ENCODE measurements around the gene TAGLN3. TPM values are rescaled to one million over a fixed set of nuclear protein-coding genes. Genes with fewer than 3 reads are reported as not detected.

Gene TAGLN3
- total and polyA plus RNA-seq, 2 donors (not counting 3 experiments of a cell fraction or from before 2014, with no cell fraction given), result not detected

GRCh38 chr3:112012205-112012992 lies 13.7 kb downstream of the TAGLN3 start:
- ChIA-PET CTCF (interaction anchor here (0.7 to 8.2 kb wide), 22 partner anchors 9 to 434 kb away, joined by 3 to 291 read pairs (median 9); partner anchors contain the start of genes SLC9C1 and TAGLN3), POLR2A (interaction anchor here (1.1 kb wide), 1 partner anchor 24 kb away, joined by 3 read pairs; no protein-coding TSS in a partner anchor)
- Histone ChIP-seq H3K4me3 (replicated peaks in 1 of 3; ENCODE audit: insufficient read depth in 1 of 3, low read depth in 1 of 3, low read length in 3 of 3) (no peak overlapping the region), H4K20me1 (replicated peaks; ENCODE audit: control insufficient read depth, extremely low read depth, insufficient read depth, low read length) (no peaks in the 10 kb centered on the region), H3K9ac (replicated peaks; ENCODE audit: extremely low read depth, insufficient read depth, low read length) (no peak overlapping the region), H3K27me3 (ENCODE audit: control insufficient read depth in 2 of 2, insufficient read depth in 2 of 2, low read length in 2 of 2) (no peaks in the 10 kb centered on the region), H3K36me3 (ENCODE audit: control insufficient read depth in 2 of 2, extremely low read depth in 1 of 2, insufficient read depth in 2 of 2, low read length in 2 of 2) (no peaks in the 10 kb centered on the region), H2AFZ (ENCODE audit: low read depth, low read length) (no peak overlapping the region), H3K4me1 (ENCODE audit: control insufficient read depth, extremely low read depth, insufficient read depth, low read length) (no peaks in the 10 kb centered on the region), H3K9me1 (replicated peaks; ENCODE audit: control insufficient read depth, extremely low read depth, insufficient read depth, low read length) (peaks cover 3% of the 10 kb centered on the region), H3K27ac (ENCODE audit: insufficient read depth, low read depth, low read length) (no peak overlapping the region), H3K4me2 (ENCODE audit: insufficient read depth, low read length) (no peak overlapping the region), H3K79me2 (ENCODE audit: control insufficient read depth, insufficient read depth, low read length) (no peaks in the 10 kb centered on the region), H3K9me3 (replicated peaks; ENCODE audit: control insufficient read depth, insufficient read depth, low read length) (no peaks in the 10 kb centered on the region)
- dilution Hi-C loops (cut with MboI; ENCODE audit: extremely low pct_ligation_motif_present, low sequenced_read_pairs), result no loop called here
- intact Hi-C loops (cut with micrococcal nuclease), result no loop called here
- TF ChIP-seq MYC (IDR thresholded peaks at IDR 0.05; ENCODE audit: low read depth, low read length), result no peak
- TF ChIP-seq JUN (IDR thresholded peaks at IDR 0.05; ENCODE audit: borderline replicate concordance, insufficient read depth, insufficient read length, low read depth), result no peak
- no peak for TF ChIP-seq FOS (IDR thresholded peaks at IDR 0.05; ENCODE audit: borderline replicate concordance, insufficient read depth, low read length)
- no TSS peak for BruUV-seq (replicated peaks)
- DNase-seq (ENCODE audit: low read depth, low spot score) (no peak), FAIRE-seq (no peak)

- Histone ChIP-seq H3K36me3 (ENCODE audit: control insufficient read depth in 2 of 2, extremely low read depth in 1 of 2, insufficient read depth in 2 of 2, low read length in 2 of 2) (no peaks in the 10 kb centered on the region), H3K9ac (replicated peaks; ENCODE audit: extremely low read depth, insufficient read depth, low read length) (no peak overlapping the region), H3K4me1 (ENCODE audit: control insufficient read depth, extremely low read depth, insufficient read depth, low read length) (no peaks in the 10 kb centered on the region), H3K4me3 (replicated peaks in 1 of 3; ENCODE audit: insufficient read depth in 1 of 3, low read depth in 1 of 3, low read length in 3 of 3) (no peak overlapping the region), H3K9me3 (replicated peaks; ENCODE audit: control insufficient read depth, insufficient read depth, low read length) (no peaks in the 10 kb centered on the region), H3K79me2 (ENCODE audit: control insufficient read depth, insufficient read depth, low read length) (no peaks in the 10 kb centered on the region), H3K9me1 (replicated peaks; ENCODE audit: control insufficient read depth, extremely low read depth, insufficient read depth, low read length) (peaks cover 5% of the 10 kb centered on the region), H3K27ac (ENCODE audit: insufficient read depth, low read depth, low read length) (no peak overlapping the region), H2AFZ (ENCODE audit: low read depth, low read length) (peak overlapping the region; percentile 75), H4K20me1 (replicated peaks; ENCODE audit: control insufficient read depth, extremely low read depth, insufficient read depth, low read length) (no peaks in the 10 kb centered on the region), H3K27me3 (ENCODE audit: control insufficient read depth in 2 of 2, insufficient read depth in 2 of 2, low read length in 2 of 2) (no peaks in the 10 kb centered on the region), H3K4me2 (ENCODE audit: insufficient read depth, low read length) (no peak overlapping the region)
- intact Hi-C loops (cut with micrococcal nuclease), result loop anchor here (1.0 kb wide), 5 partner anchors 24 to 344 kb away; no protein-coding TSS in a partner anchor
- ChIA-PET CTCF (interaction anchor here (0.6 to 8.2 kb wide), 61 partner anchors 10 to 435 kb away, joined by 3 to 291 read pairs (median 5); partner anchors contain the start of genes ABHD10, PHLDB2, SLC9C1 and TAGLN3), POLR2A (interaction anchor here (0.6 to 0.9 kb wide), 2 partner anchors 46 to 296 kb away, joined by 3 read pairs; no protein-coding TSS in a partner anchor)
- TF ChIP-seq CTCF (IDR thresholded peaks at IDR 0.05; ENCODE audit: extremely low read depth in 1 of 2, insufficient read depth in 1 of 2, low read depth in 1 of 2, low read length in 2 of 2) (peak; percentile 64 to 69), FOS (IDR thresholded peaks at IDR 0.05; ENCODE audit: borderline replicate concordance, insufficient read depth, low read length) (no peak), MYC (IDR thresholded peaks at IDR 0.05; ENCODE audit: low read depth, low read length) (no peak), POLR2AphosphoS5 (IDR thresholded peaks at IDR 0.05; ENCODE audit: insufficient read depth, low read depth, low read length) (no peak), MAX (IDR thresholded peaks at IDR 0.05; ENCODE audit: insufficient read depth, insufficient read length) (no peak), POLR2A (IDR thresholded peaks at IDR 0.05; ENCODE audit: low read depth, low read length) (no peak), EZH2 (IDR thresholded peaks at IDR 0.05; ENCODE audit: borderline replicate concordance, low read depth, low read length, severe bottlenecking) (no peak), GATA2 (IDR thresholded peaks at IDR 0.05; ENCODE audit: insufficient read depth, insufficient read length, low read depth, low read length) (no peak)
- dilution Hi-C loops (cut with MboI; ENCODE audit: extremely low pct_ligation_motif_present, low sequenced_read_pairs), result no loop called here
- peak; percentile 70 for DNase-seq (ENCODE audit: low read depth, low spot score)
- BruUV-seq (replicated peaks), result no TSS peak
- peak; percentile 72 for FAIRE-seq
These were observed 14.5 kb downstream of the TAGLN3 start for GRCh38 chr3:112013058-112013783.

All from endothelial cell of umbilical vein (primary cell).